B cell (primary cell): ENCODE results near the gene G6PC3. TPM values are rescaled to one million over a fixed set of nuclear protein-coding genes. Genes with fewer than 3 reads are reported as not detected.

Experiments used
- ATAC-seq: fragments of 200-7000 bp; cut with Tn5 transposase; one replicate; pipeline ENCODE4 v1.10.0; 2021; ENCODE audit warnings: low read depth, mild to moderate bottlenecking, moderate number of reproducible peaks, moderate library complexity
- CTCF ChIA-PET: fragments of 350-600 bp; sonication (Branson Sonifier 250); formaldehyde crosslinking; loops from one replicate; lab custom pipeline; 2021; ENCODE audit warnings: antibody characterized with exemption, inconsistent platforms; lab: Charles Lee
- POLR2A ChIA-PET: fragments of 350-600 bp; sonication (Branson Sonifier 250); formaldehyde crosslinking; loops from one replicate; lab custom pipeline; 2021; ENCODE audit warnings: antibody characterized with exemption; lab: Charles Lee
- DNase-seq: peaks from one replicate; pipeline ENCODE4 v3.0.0; 2013
- H2AFZ ChIP-seq: 2 replicates; pipeline ENCODE4 v1.6.1; 2012; ENCODE audit warnings: mild to moderate bottlenecking, low read depth, low read length; ENCODE audit not compliant: insufficient read depth, poor library complexity, severe bottlenecking
- H3K27ac ChIP-seq, 2 donors: 1 replicate in 1 of 2; 2 replicates in 1 of 2; pipeline ENCODE4 v1.5.1; 2012 to 2013; ENCODE audit warnings: low read length in 2 of 2, mild to moderate bottlenecking in 2 of 2, moderate library complexity in 1 of 2
- H3K27me3 ChIP-seq, 4 experiments: fragments of 200-600 bp in 1 of 4; sonication (generic) in 1 of 4; replicated peaks in 1 of 4; 1 replicate in 2 of 4; 2 replicates in 2 of 4; pipeline versions ENCODE4 v1.6.1 to v1.7.0; 2013 to 2016; ENCODE audit warnings: low read length in 3 of 4, mild to moderate bottlenecking in 2 of 4, mixed read lengths in 1 of 4, moderate library complexity in 1 of 4; ENCODE audit not compliant: insufficient read depth in 4 of 4, control insufficient read depth in 3 of 4; ENCODE audit errors: control extremely low read depth in 1 of 4
- H3K36me3 ChIP-seq, 2 experiments: replicated peaks in 1 of 2; 1 replicate in 1 of 2; 2 replicates in 1 of 2; pipeline versions ENCODE4 v1.6.1 to v1.7.1; 2013; ENCODE audit warnings: low read length in 1 of 2; ENCODE audit not compliant: insufficient read depth in 2 of 2, control insufficient read depth in 1 of 2; ENCODE audit errors: control extremely low read depth in 1 of 2, extremely low read depth in 1 of 2
- H3K4me1 ChIP-seq, 2 donors: fragments of 200-600 bp in 1 of 2; sonication (generic) in 1 of 2; 1 replicate in 1 of 2; 2 replicates in 1 of 2; pipeline versions ENCODE4 v1.5.1 to v1.6.1; 2013 to 2017; ENCODE audit warnings: low read length in 2 of 2; ENCODE audit not compliant: control insufficient read depth in 2 of 2, insufficient read depth in 2 of 2
- H3K4me2 ChIP-seq: replicated peaks from 2 replicates; pipeline ENCODE3; 2012; ENCODE audit warnings: mild to moderate bottlenecking, low read depth, low read length; ENCODE audit not compliant: poor library complexity, severe bottlenecking
- H3K4me3 ChIP-seq, 5 experiments: fragments of 200-600 bp in 1 of 5; sonication (generic) in 1 of 5; 1 replicate in 3 of 5; 2 replicates in 2 of 5; pipeline versions ENCODE4 v1.5.1 to v1.7.0; 2011 to 2016; ENCODE audit warnings: low read length in 4 of 5, mild to moderate bottlenecking in 4 of 5, low read depth in 2 of 5, control low read depth in 1 of 5, moderate library complexity in 1 of 5; ENCODE audit not compliant: insufficient read depth in 1 of 5; ENCODE audit errors: control extremely low read depth in 1 of 5, extremely low read depth in 1 of 5
- H3K79me2 ChIP-seq: fragments of 200-600 bp; sonication (generic); one replicate; pipeline ENCODE4 v1.6.0; 2016; ENCODE audit warnings: low read length; ENCODE audit not compliant: control insufficient read depth, insufficient read depth
- H3K9ac ChIP-seq: fragments of 200-600 bp; sonication (generic); 2 replicates; pipeline ENCODE4 v1.6.1; 2017; ENCODE audit warnings: mild to moderate bottlenecking, low read length, moderate library complexity
- H3K9me3 ChIP-seq, 3 donors: one replicate each; pipeline versions ENCODE4 v1.6.1 to v1.7.1; 2013; ENCODE audit warnings: low read length in 2 of 3; ENCODE audit not compliant: control insufficient read depth in 2 of 3, insufficient read depth in 1 of 3; ENCODE audit errors: control extremely low read depth in 1 of 3
- H4K20me1 ChIP-seq: 2 replicates; pipeline ENCODE4 v1.6.0; 2012; ENCODE audit warnings: mild to moderate bottlenecking, low read length; ENCODE audit not compliant: insufficient read depth, control insufficient read depth, poor library complexity, severe bottlenecking
- H3K27ac Mint-ChIP-seq: one replicate; pipeline ENCODE4 v1.8.0; 2021; ENCODE audit warnings: mixed read lengths
- H3K27me3 Mint-ChIP-seq: one replicate; pipeline ENCODE4 v1.8.0; 2021; ENCODE audit warnings: mixed read lengths
- H3K4me1 Mint-ChIP-seq: one replicate; pipeline ENCODE4 v1.8.0; 2021; ENCODE audit warnings: mixed read lengths
- H3K4me3 Mint-ChIP-seq: one replicate; pipeline ENCODE4 v1.8.0; 2021; ENCODE audit warnings: mixed read lengths
- H3K9me3 Mint-ChIP-seq: one replicate; pipeline ENCODE4 v1.8.0; 2022; ENCODE audit warnings: mixed read lengths; ENCODE audit not compliant: insufficient read depth
- CTCF ChIP-seq: fragments of 200-600 bp; IDR thresholded peaks from one replicate; pipeline ENCODE4 v1.8.0; 2022; ENCODE audit warnings: antibody characterized with exemption, mild to moderate bottlenecking
- EZH2 ChIP-seq: IDR thresholded peaks from 2 replicates; pipeline ENCODE4 v1.6.1; 2012; ENCODE audit warnings: borderline replicate concordance, low read depth, mild to moderate bottlenecking, moderate library complexity, low read length; ENCODE audit not compliant: insufficient read depth, poor library complexity, severe bottlenecking
- WGBS: methylation state at CpG from one replicate; pipeline ENCODE4 v1.1.5; 2013; ENCODE audit warnings: missing lambda C conversion rate; ENCODE audit not compliant: insufficient coverage; 5-methylcytosine and 5-hydroxymethylcytosine counted together
- intact Hi-C: fragments of 100-400 bp; cut with micrococcal nuclease; formaldehyde crosslinking; loops from one replicate; pipeline ENCODE4 v1.10.0; 2022
- polyA plus RNA-seq: library from polyadenylated mRNA; depleted of rRNA; stranded (reverse); fragments of >200 nt; gene quantifications from 2 replicates; pipeline ENCODE4 v1.2.3, GENCODE V29; 2012
- total RNA-seq, 2 donors: library from RNA; stranded (reverse); fragments of 120-200 nt in 1 of 2; gene quantifications; 1 replicate in 1 of 2; 2 replicates in 1 of 2; pipeline versions ENCODE4 v1.2.3 to v1.2.4, GENCODE V29; 2013 to 2022

The G6PC3 gene
- total and polyA plus RNA-seq, 2 donors (not counting 1 experiment from before 2014, with no cell fraction given), result 24.3 to 28.5 TPM

GRCh38 chr17:44084921-44085320, 14.4 kb downstream of the G6PC3 start:
- ATAC-seq, result no peak
- Histone ChIP-seq H3K4me1 (no peaks in the 10 kb centered on the region), H2AFZ (no peak overlapping the region), H3K4me3 (no peak overlapping the region), H3K27me3 (no peaks in the 10 kb centered on the region), H3K9me3 (no peaks in the 10 kb centered on the region), H3K9ac (no peak overlapping the region), H3K27ac (no peak overlapping the region), H3K4me2 (no peak overlapping the region), H3K79me2 (peaks cover 2% of the 10 kb centered on the region), H3K36me3 (peaks cover 1 to 69% of the 10 kb centered on the region in 2 experiments), H4K20me1 (no peaks in the 10 kb centered on the region)
- intact Hi-C loops, result no loop called here
- no peak overlapping the region for H3K27ac Mint-ChIP-seq
- ChIA-PET POLR2A (no interaction called here), CTCF (interaction anchor here (1.0 kb wide), 1 partner anchor 11 kb away, joined by 3 read pairs; no protein-coding TSS in a partner anchor)
- TF ChIP-seq EZH2, result no peak
- TF ChIP-seq CTCF, result no peak
- H3K4me3 Mint-ChIP-seq, result no peak overlapping the region
- no peaks in the 10 kb centered on the region for H3K9me3 Mint-ChIP-seq
- DNase-seq, result no peak
- WGBS, result 98% methylated on average over 7 of the region's 7 CpGs
- no peaks in the 10 kb centered on the region for H3K27me3 Mint-ChIP-seq
- no peaks in the 10 kb centered on the region for H3K4me1 Mint-ChIP-seq

- no peak overlapping the region for H3K4me3 ChIP-seq
- Mint-ChIP-seq H3K9me3 (no peaks in the 10 kb centered on the region), H3K4me1 (no peaks in the 10 kb centered on the region), H3K4me3 (no peak overlapping the region), H3K27me3 (no peaks in the 10 kb centered on the region), H3K27ac (no peak overlapping the region)
- H3K79me2 ChIP-seq, result peaks cover 2% of the 10 kb centered on the region
- no peak overlapping the region for H3K9ac ChIP-seq
- ATAC-seq, result no peak
- 100% methylated on average over 1 of the region's 5 CpGs for WGBS
- H3K27me3 ChIP-seq, result no peaks in the 10 kb centered on the region
- no peaks in the 10 kb centered on the region for H4K20me1 ChIP-seq
- TF ChIP-seq EZH2 (no peak), CTCF (no peak)
- intact Hi-C loops, result no loop called here
- H3K9me3 ChIP-seq, result no peaks in the 10 kb centered on the region
- no peak for DNase-seq
- peaks cover 1 to 61% of the 10 kb centered on the region in 2 experiments for H3K36me3 ChIP-seq
- ChIA-PET POLR2A (no interaction called here), CTCF (no interaction called here)
- no peaks in the 10 kb centered on the region for H3K4me1 ChIP-seq
- no peak overlapping the region for H3K4me2 ChIP-seq
- H3K27ac ChIP-seq, result no peak overlapping the region
- no peak overlapping the region for H2AFZ ChIP-seq
These were observed 15.4 kb downstream of the G6PC3 start for GRCh38 chr17:44085908-44086307.
